GM13977 (cell line): ENCODE results near the gene MEGF6.

ENCODE experiments used
- DNase-seq: peaks from one replicate; pipeline ENCODE4 v3.0.0; 2012; ENCODE audit warnings: low spot score
- in situ Hi-C: fragments of 300-500 bp; cut with MboI; formaldehyde crosslinking; loops from one replicate; pipeline ENCODE4 v1.12.0; 2022; ENCODE audit warnings: low sequenced_read_pairs, low pct_unique_long_range_greater_than_20kb, mixed read lengths, inconsistent platforms; ENCODE audit not compliant: unreplicated experiment
- TF ChIP-seq, protein P1 (sequence below): IDR thresholded peaks from 2 replicates; pipeline ENCODE4 v1.5.1; 2012; ENCODE audit warnings: mild to moderate bottlenecking, control low read depth; ENCODE audit not compliant: insufficient read depth; ENCODE audit errors: extremely low read depth, missing control alignments

The MEGF6 gene

DNA sequence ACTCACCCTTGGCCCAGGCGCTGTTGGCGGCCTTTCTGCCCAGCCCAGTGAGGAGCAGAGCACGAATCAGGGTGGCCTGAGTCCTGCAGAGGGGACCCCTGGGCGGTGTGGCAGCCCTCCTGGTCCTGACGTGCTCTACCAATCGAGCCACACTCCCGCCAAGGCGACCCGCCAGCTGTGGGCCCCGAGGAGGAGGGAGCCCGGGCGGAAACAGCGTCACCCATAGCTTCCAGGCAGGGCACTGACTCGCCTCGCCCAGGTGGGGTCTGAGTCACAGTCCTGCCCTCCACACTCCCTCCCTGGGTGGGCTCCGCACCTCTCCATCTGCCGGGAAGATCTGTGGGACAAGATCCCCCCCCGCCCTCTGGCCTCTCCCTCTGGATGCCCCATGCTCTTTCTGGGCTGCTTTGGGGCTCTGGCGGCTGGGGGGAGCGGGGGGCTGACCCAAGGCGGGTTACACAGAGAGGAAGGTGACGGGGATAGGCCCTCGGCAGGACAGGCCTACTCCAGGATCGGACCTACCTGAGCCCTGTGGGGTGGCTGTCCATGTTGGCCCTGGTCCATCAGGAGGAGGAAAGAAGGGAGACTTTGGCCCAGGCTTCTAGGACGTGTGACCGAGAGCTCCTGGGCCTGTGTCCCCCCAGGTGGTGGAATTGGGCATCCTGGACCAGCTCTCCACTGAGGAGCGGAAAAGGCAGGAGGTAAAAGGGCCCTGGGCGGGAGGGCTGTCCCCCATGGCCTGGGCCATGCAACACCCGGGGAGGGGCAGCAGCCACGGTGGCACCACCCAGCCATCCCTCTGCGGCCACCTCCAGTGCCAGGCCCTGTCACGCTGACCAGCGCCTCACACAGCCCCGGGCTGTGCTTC is 142.8 kb downstream of the MEGF6 start:
- TF ChIP-seq, protein P1, sequence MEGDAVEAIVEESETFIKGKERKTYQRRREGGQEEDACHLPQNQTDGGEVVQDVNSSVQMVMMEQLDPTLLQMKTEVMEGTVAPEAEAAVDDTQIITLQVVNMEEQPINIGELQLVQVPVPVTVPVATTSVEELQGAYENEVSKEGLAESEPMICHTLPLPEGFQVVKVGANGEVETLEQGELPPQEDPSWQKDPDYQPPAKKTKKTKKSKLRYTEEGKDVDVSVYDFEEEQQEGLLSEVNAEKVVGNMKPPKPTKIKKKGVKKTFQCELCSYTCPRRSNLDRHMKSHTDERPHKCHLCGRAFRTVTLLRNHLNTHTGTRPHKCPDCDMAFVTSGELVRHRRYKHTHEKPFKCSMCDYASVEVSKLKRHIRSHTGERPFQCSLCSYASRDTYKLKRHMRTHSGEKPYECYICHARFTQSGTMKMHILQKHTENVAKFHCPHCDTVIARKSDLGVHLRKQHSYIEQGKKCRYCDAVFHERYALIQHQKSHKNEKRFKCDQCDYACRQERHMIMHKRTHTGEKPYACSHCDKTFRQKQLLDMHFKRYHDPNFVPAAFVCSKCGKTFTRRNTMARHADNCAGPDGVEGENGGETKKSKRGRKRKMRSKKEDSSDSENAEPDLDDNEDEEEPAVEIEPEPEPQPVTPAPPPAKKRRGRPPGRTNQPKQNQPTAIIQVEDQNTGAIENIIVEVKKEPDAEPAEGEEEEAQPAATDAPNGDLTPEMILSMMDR = no peak
- in situ Hi-C loops = no loop called here
- no peak for DNase-seq

DNA sequence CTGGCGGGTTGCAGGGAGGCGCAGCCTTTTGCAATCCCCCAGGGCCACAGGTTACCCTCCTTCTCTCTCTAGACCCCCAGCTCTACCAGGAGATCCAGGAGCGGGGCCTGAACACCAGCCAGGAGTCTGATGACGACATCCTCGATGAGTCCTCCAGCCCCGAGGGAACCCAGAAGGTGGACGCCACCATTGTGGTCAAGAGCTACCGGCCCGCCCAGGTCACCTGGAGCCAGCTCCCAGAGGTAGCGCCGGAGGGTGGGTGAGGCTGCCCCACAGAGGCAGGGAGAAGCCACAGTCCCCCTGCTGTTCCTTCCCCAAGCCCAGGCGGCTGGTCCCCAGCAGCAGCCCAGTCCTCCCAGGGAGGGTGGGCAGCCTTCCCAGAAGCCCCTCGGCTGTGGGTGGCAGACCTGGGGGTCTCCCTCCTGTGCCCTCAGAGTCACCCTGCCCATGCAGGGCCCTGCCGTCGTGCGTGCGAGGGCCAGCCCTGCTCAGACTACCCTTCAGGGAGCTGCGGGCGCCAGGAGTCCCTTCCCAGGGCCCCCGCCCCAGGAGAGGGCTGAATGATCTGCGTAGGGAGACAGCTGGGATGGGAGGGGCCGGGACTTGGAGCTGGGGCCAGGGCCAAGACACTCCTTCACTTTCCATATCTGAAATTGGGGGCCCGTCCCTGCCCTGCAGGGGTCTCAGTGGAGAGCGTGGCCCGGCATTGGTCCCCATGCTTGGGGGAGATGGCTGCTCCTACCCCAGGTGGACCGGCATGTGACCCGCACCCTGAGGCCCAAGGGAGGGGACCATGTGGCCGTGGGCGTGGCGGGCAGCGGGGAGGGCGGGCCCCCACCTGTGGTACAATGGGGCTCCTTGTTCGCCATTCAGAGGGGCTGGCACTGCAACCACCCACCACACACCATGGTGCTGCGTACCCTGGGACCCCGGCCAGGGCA is 143.9 kb downstream of the MEGF6 start:
- in situ Hi-C loops = no loop called here
- TF ChIP-seq, protein P1 = no peak
- no peak for DNase-seq

DNA sequence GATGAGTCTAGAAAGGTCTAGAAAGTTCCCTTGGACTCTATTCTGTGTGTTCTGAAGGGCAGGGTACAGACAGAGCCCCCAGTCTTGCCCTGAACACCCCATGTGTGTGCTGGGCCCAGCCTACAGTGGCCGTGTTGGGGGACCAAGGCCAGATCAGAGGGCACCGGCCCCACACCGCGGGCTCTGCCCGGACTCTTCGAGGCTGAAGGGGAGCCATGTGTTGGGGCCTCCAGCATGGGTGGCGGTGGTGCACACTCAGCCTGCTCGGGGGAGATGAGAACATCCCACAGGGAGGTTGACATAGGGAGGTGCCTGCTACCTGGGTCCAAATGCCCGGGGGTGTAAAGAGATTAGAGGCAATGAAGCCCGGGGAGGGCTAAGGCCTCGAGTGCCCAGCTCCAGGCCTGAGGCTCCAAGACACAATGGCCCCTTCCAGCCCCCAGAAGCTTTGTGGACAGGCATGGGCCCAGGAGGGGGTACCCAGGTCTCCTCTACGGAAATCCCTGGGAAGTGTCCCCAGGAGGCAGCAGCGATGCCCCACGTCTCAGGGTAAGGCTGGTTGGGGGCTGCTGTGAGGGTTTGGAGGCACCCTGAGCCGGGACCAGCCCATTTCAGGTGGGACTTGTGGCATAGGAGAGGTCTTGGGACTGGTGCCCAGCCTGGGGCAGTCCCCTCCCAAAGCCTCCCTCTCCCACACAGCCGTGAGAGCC is 144.8 kb downstream of the MEGF6 start:
- TF ChIP-seq, protein P1 = no peak
- in situ Hi-C loops = no loop called here
- DNase-seq = no peak

DNA sequence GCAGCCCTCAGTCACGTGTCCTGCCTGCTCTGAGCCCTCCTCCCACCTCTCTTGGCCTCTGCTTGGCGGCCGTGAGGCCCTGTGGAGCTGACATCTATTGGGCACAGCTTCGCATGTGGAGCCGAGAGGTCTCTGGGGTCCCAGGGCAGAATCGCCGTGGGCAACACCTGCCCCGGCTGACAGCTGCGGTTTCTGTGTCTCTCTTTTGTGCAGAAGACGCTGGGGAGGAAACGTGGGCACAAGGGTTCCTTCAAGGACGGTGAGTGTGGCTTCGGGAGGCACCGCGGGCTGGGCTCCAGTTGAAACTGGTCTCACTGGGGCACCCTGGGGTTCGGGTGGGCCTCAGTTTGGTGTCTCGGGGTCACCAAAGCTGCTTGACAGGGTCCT is 145.4 kb downstream of the MEGF6 start:
- DNase-seq = no peak
- in situ Hi-C loops = no loop called here
- TF ChIP-seq, protein P1 = no peak

DNA sequence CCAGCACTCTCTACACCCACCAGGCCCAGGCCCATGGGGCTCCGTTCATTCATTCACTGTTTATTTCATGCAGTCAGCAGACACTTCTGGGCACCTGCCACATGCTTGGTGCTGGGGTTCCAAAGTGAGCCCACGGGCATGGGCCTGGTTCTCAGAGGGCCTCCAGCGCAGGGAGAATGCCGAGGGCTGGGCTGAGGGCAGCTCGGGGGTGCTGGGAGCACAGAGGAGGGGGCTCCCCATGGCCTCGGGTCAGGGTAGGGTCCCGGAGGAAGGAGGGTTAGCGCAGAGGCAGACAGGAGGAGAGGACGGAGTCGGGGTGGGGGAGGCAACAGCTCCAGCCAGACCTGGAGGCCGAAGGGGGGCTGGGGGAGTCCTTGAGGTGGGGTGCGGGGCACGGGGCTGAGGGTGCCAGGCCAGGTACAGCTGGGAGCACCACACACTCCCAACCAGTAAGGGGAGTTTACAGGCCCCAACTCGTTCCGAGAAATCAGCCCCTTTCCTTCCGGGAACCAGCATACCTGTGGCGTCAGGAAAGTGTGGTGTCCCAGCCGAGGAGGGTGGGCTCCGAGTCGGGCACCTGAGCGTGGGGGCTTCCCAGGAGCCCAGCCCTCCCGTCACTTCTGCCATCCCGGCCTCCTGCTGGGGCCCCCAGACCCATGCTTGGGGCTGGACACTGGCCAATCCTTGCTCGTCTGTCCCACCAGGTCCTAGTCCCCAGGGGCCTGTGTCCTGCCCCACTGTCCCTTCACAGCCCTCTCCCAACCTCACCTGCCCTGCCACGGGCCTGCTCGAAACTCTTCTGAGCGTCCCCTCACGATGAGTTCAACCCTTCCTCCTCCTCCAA is 146.0 kb downstream of the MEGF6 start:
- TF ChIP-seq, protein P1 = no peak
- no peak for DNase-seq
- in situ Hi-C loops = no loop called here

DNA sequence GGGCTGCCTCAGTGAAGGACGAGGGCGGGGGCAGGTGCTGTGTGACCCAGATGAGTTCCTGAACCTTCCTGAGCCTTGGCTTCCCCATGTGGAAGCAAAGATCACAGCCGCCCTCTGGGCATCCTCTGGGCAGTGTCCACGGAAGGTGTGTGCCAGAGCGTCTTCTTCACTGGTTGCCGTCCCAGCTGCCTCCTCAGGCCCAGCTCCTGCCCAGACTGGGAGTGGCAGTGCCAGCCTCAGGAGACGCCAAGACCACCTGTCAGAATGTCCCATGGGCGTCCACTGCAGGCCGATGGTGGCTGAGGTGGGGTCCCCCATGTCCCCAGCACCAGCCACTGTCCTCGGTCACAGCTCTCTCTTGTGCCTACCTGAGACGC is 146.7 kb downstream of the MEGF6 start:
- in situ Hi-C loops = no loop called here
- TF ChIP-seq, protein P1 = no peak
- no peak for DNase-seq
